ENCODE measurements around the gene ST8SIA5.

ST8SIA5 gene

DNA sequence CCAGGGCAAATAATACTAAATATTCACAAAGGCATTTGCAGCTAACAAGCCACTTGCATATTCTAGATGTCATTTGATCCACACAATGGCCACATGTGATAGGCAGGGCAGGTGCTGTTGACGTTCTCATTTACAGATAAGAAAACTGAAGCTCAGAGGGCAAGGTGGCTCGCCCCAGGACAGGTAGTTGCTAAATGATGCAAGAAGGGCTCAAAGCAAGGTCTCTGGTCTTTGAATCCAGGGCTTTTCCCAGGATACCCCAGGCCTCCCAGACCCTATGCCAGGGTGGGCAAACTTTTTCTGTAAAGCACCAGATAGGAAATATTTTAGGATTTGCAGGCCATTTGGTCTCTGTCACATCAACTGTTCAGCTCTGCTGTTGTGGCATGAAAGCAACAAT is 135.0 kb downstream of the ST8SIA5 start:
- H3K9me3 Mint-ChIP-seq: no peaks in the 10 kb centered on the region
- H3K4me3 Mint-ChIP-seq: no peak overlapping the region
- no peak overlapping the region for H3K27ac Mint-ChIP-seq
- DNase-seq (no peak), ATAC-seq (no peak)
- peaks cover 49% of the 10 kb centered on the region for H3K4me1 Mint-ChIP-seq
- H3K27me3 Mint-ChIP-seq: no peaks in the 10 kb centered on the region

DNA sequence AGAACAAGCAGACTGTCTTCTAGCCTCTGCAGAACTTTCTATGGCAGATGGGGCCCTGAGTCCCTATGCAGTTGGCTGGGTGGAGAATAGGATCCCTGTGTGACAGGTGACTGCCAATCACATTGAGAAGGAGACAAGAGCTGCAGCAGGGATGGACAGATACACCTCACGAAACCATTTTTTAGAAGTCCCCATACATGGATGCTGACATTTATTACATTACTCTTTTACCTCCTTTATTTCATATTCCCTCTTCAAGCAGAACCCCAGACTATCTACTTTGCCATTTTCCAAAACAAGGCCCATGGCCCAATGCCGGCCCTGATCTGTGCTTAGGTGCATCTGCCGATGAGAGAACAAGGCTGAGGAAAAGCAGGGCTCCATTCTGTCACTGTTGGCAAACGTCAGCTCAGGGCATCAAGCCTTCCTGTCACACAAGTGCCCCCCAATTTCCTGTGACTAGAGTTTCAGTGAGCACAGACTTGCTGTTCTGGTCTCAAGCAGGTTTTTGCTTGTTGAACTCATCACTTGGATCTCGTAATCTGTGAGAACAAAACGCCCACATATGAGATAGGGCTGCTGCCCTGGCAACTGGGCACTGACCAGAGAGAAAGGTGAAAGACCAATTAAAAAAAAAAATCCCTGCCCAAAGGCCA is 135.6 kb downstream of the ST8SIA5 start:
- ATAC-seq: no peak

DNA sequence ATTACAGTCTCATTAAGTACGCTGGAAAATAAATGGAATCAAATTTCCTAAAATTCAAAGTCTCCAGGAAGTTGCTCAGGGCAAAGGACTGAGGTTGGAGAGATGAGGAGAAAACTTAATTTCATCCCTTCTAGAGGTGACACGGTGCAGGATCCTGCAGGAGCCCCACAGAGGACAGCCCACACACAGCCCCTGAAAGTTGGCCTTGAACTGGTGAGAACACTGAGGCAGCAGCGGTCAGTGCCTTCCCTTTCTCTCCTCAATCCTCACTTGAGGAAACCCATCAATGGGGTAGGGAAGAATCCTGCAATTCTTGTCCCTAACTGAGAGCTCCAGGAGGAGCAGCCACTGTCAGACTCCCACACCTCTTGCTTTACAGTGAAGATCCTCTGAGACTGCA is 137.3 kb downstream of the ST8SIA5 start:
- no peak for ATAC-seq
- DNase-seq: no peak
- peaks cover 45% of the 10 kb centered on the region for H3K4me1 Mint-ChIP-seq
- no peaks in the 10 kb centered on the region for H3K9me3 Mint-ChIP-seq
- H3K4me3 Mint-ChIP-seq: no peak overlapping the region
- H3K27me3 Mint-ChIP-seq: no peaks in the 10 kb centered on the region
- H3K27ac Mint-ChIP-seq: peak overlapping the region in 1 of 2 donors; percentile 24

More for the DNA sequence above, 135.6 kb downstream of the ST8SIA5 start:
- Mint-ChIP-seq H3K27ac (peak overlapping the region; percentile 62 to 72), H3K27me3 (no peaks in the 10 kb centered on the region), H3K9me3 (no peaks in the 10 kb centered on the region), H3K4me3 (no peak overlapping the region), H3K4me1 (peaks cover 49% of the 10 kb centered on the region)
- no peak for DNase-seq
